ENCODE results near the gene BCL2L1.
"Not testable (repeated sequence)": the region's sequence is repeated elsewhere in the genome, so short reads cannot be mapped to it uniquely, and the experiment has no call there.

Gene BCL2L1

DNA sequence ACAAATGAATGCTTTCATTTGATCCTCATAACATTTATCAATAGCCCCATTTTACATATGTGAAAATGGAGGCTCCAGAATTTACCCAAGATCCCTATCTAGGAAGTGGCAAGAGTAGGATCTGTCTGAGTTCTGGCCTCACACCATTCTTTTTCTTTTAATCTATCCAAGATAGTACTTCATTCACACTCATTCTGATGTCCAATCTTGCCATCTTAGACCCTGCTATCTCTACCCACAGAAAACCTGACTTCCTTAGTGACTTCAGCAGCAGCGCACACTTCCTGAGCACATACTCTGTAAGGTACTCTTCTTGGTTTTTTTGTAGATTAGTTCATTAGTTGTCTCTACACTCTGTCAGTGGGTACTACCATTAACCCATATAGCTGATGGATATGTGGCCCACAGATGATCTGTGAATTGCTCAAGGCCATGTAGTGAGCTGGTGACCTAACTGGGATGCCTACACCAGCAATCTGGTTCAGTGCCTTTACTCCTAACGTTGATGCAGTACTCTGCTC lies 48.7 kb downstream of the BCL2L1 start:
- peak in 1 of 2 donors; percentile 51 for DNase-seq

DNA sequence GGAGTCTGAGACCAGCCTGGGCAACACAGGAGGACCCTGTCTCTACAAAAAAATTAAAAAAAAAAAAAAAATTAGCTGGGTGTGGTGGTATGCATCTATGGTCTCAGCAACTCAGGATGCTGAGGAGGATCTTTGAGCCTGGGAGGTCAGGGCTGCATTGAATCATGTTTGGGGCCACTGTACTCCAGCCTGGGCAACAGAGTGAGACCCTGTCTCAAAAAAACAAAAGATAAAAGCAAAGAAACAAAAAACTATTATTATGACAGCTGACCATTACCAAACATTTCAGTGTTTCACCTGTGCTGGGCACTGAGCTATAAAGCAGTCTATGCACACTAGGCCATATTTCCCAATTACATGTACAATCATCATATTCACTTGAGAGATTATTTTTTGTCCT lies 49.2 kb downstream of the BCL2L1 start:
- no peak for DNase-seq

DNA sequence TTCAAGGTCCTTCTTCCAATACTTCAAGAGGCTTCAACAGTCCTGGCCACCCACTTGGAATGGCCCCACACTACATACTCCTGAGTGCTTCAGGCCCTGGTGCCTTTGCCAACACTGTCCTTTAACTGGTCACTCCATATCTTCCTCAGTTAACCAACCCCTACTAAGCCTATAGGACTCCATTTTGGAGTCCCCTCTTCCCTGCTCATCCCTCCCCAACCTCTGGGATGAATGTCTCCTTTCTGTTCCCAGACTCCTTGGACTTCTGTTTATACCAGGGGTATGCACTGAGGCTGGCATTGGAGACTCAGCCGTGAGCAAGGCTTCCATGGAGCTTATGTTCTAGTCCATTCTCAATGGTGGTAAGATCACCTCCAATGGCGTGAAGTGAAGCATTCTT lies 51.3 kb downstream of the BCL2L1 start:
- no peak for DNase-seq

DNA sequence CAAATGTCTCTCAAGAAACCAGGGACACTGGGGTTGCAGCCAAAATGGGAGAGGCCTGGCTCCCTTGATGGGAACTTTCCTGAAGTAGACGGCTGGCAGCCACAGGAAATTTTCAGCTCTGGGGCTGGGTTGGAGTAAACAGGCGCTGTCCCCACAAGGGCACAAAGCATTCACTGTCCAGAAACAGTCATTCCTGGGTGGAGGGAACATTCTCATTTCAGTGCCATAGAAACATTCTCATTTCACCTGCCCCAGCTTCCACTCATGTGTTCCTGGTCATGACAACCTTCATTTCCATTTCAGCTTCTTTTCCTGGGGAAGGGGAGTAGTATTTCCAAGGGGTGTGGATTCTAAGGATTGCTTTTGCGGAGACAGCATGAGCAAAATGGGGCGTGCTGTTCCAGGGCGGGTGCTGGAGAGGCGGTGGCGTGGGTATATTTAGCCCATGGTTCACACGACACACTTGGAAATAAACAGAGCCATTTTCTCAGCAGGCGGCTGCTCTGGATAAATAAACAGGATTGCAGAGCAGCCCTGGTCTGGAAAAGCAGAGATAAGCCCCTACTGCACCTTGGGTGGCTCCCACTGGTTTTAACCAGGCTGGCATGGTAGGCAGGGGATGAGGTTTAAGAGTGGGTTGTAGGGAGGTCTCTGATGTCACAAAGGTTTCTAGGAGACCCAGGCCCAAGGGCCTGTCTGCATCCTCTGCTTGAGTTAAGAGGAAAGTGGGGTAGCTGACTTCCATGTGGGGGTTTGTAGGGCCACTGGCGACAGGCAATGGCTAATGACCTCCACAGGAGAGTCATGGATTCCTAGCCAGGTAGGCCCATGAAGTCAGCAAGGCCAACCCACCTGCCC lies 52.1 kb downstream of the BCL2L1 start:
- no peak for DNase-seq

DNA sequence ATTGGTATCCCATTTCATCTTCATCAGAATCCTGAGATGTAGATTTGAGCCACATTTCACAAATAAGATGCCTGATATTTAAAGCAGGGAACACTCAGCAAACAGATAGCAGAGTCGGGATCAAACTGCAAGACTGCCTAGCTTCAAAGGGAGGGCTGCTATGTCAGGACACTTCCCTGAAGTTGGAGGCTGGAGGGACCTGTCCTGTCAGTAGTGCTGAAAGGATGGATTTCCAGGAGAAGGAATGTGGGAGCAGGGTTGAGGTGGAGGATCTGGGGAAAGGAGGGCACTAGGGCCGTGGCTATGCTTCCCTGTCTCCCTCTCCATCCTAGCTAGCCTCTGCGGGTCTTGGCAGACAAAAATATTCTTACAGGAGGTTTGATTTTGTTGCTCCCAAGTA lies 52.8 kb downstream of the BCL2L1 start:
- no peak for DNase-seq

DNA sequence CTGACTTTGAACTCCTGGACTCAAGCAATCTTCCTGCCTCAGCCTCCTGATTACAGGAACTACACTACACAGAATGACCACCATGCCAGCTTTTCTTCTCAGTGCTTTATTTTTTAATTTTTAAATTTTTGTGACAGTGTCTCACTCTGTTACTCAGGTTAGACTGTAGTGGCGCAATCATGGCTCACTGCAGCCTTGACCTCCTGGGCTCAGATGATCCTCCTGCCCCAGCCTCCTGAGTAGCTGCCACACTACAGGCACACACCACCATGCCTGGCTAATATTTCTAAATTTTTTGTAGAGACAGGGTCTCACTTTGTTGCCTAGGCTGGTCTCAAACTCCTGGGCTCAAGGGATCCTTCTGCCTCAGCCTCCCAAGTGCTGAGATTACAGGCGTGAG lies 53.7 kb downstream of the BCL2L1 start:
- DNase-seq: not testable (repeated sequence)

DNA sequence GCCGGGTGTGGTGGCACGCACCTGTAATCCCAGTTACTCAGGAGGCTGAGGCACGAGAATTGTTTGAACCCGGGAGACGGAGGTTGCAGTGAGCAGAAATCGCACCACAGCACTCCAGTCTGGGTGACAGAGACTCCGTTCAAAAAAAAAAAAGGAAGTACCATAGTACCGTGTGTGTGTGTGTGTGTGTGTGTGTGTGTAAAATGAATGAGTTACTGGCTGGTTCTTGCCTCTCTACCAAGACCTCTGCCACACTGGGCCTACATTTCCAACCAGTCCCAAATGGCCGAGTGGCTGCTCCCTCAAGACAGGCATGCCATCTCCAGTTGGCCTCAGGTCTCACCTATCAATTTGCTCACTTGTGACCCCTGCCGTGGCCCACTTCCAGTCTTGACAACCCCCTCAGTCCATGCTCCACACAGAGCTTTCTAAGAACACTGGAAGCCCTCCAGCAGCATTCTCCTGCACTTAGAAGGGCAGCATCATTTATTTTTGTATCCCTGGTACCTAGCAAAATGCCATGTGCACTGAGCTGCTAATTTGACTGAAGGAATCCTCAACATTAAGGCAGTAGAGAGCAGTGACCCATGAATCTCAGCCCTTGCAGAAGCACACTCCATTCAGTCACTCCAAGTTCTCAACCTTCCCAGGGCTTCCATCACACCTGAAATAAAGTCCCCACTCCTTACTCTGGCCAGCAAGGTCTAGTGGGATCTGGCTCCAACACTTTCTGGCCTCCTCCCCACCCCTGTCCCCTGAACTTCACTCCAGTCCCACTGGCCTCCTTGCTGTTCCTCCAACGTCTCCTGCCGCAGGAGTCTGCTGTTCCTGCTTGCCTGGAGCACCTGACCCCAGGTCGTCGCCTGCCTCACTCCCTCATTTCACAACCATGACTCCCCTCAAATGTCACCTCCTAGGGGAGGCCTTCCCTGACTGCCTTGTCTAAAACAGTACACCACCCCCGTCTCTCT lies 55.1 kb downstream of the BCL2L1 start:
- DNase-seq: peak; percentile 20 to 37

DNA sequence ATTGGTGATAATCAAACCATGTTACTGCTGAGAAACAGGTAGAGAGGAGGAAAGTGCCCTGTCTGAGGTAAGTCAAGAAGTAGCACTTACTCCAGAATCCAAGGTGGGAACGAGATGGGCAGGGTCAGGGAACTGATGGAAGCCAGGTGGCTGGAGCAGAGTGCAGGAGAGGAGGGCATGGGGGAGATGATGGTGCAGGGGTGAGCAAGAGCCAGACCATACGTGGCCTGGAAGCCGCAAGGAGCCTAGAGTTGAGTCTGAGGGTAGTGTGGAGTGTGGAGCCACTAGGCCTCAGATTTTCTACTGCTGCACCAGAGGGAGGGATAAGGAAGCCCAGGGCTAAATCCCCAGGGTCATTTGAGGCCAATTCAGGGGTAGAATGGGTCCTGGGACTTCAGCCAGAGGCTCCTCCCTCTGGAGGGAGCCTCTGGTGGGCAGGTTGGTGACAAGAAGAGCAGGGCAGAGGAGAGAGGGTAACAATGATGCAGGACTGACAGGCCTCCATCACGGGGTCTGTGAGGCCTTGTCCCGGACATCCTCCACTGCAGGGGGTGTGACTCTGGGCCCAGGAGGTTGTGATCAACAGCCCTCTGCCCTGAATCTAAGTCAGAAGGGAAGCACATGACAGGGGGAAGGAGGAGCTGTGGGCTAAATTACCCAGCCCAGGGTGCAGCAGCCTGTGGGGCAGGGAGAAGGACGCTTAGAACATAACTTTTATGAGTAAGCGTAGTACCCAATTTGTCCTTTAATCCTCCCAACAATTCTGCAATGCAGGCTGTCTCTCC lies 56.2 kb downstream of the BCL2L1 start:
- DNase-seq: peak; percentile 50 to 59

DNA sequence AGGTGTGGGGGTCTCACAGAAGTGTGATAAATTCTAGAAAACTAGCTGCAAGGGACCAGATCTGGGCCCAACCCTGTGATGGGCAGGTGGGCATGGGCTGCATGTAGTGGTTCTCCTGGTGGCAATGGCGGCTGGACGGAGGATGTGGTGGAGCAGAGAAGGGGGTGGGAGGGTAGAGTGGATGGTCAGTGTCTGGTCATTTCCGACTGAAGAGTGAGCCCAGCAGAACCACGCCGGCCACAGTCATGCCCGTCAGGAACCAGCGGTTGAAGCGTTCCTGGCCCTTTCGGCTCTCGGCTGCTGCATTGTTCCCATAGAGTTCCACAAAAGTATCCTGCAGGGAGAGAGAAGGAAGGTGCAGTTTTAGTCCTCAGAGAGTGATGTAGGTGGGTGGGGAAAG lies 56.9 kb downstream of the BCL2L1 start:
- DNase-seq: no peak

DNA sequence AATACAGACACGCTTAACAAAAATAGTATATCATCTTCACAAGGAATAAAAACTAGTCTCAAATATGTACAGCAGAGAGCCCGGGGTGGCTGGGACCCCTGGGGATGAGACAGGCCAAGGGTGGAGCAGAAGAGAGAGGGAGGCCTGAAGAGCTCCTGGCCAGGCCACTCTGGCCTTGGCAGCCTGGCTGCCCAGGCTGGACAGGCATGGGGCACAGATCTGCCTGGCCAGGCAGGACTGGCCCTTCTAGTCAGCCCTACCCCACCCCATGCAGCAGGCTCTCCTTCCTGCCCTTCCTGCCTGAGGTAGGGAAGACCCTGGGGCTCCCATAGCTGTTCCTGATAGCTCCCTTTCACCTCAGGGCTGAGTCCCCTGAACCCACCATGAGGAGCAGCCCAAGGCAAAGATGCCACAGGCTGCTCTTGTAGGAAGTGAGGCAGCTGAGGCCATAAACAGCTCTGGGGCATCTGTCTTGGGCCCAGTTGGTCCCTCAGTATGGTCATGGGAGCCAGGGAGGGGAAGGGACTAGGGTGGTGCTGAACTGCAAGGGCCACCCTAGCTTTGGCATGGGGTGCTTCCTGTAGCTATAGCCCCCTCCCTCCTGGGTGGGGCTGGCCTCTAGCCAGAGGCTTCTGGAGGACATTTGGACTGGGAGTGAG lies 57.8 kb downstream of the BCL2L1 start:
- DNase-seq: no peak

DNA sequence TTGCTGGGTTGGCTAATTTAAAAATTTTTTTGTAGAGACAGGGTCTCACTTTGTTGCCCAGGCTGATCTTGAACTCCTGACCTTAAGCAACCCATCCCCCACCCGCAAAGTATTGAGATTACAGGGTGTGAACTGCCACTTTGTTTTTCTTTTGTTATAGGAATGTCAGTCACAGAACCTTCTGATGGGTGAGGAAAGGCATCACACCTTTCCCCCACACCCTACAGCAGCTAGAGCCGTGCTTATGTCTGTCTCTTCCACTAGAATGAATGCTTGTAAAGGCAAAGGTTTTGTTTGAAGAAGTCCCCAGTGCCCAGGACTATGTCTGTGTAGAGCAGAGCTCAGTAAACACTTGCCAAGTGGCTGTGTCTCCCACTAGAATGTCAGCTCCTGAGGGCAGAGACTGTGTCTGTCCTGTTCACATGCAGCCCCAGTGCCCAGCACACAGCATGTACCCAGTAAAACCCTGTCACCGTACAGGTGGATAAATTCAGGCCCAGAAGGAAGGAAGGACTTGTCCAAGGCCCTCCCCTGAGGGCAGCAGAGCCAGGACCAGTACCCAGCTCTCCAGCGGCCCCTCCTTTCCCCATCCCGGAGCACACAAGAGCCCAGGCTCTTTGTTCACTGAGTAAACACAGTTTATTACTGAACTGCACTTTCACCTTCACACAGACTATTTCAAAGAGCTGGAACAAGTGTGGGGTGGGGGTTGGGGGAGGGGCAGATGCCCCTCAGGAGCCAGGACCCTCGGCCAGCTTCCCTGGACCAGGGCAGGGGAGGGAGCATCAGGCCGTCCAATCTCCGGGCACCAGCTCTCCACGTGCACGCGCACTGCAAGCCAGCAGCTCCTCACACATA lies 58.6 kb downstream of the BCL2L1 start:
- DNase-seq: no peak

DNA sequence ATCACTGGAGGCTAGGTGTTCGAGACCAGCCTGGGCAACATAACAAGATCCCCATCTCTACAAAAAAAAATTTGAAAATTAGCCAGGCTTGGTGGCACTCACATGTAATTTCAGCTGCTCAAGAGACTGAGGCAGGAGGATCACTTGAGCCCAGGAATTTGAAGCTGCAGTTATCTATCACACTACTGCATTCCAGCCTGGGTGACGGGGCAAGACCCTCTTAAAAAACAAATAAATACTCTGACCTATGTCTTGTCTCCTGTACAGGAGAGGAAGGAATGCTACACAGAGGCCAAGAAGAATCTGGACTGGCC lies 59.2 kb downstream of the BCL2L1 start:
- no peak for DNase-seq

DNA sequence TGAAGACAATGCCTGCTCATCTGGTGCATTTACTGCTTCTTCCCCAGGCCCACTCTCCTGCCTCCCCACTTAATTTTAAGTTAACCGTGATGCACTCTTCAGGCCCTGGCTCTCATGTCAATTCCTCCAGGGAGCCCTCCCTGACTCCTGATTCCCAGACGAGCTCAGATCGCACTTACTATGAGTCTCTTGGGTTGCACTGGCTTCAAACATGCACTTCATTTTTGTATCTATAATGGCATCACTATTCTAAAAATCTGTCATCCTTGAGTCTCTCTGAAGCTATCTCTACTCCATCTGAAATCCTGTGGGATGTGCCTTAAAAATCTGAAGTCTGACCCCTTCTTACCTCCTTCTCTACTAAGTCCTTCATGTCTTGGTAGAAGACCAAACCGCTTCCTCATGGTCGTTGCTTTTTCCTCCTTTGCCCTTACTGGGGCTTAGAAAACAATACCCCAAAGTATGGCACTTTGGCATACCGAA lies 60.3 kb downstream of the BCL2L1 start:
- no peak for DNase-seq

DNA sequence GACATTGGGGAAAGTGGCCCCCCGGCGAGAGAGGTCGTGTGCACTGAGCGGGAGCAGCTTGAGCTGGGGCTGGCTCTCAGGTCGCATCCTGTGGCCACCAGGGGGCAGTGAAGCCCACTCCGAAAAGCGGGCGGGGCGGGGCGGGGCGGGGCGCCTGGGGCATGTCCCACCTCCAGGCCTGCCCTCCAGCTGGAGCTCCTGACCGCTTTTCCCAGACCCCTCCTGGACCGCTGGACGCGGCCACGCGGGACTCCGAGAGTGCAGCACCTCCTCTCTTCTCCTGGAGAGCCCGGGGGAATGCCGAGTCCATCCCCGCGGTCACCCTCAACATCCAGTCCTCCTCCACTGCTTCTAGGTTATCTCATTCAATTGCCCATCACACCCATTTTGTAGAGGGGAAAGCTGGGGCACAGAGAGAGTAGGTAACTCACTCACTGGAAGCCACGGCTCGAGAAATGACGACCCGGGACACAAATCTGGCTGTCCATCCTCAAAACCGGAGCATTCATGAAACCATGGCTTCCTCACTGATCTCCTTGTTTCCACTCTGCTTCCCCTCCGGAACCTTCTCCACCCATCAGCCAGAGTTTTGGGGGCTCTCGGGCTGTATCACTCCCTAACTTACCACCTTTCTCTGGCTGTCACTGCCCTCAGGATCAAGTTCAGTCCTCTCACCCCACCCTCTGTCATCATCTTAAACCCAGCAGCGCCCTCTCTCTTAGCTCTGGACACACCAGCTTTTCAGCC lies 60.9 kb downstream of the BCL2L1 start:
- DNase-seq: peak; percentile 72 to 83

DNA sequence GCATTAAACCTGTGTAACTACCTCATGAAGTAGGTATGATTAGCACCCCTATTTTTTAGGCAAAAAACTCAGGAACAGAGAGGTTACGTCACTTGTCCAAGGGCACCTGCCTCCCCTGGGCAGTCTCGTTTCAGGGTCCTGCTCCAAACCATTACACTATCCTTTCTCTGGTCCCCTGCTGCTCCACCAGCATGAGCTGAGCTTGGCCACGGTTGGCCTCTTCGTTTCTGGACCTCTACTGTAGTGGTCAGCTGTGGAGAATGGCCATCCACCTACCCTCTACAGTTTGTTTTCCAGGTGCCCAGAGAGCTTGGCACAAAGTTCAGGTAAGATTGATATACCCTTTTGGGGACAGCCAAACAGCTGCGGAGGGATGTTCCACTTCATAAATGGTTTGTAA lies 68.1 kb downstream of the BCL2L1 start:
- no peak for DNase-seq

DNA sequence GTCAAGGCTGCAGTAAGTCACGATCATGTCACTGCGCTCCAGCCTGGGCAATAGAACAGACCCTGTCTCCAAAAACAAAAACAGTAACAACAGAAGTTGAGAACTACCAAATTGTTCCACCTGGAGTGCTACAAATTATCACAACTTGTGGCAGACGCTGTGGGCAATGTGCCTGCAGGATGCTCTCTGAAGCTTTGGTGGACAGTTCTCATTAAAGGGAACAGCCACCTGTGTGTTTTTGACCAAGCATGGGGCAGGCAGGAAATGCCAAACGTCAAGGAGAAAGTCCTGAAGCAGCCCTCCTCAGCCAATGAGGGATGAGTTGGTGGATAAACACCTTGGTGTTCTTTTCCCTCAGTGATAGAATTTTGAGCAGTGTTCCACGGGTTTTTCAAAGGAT lies 69.1 kb downstream of the BCL2L1 start:
- no peak for DNase-seq

DNA sequence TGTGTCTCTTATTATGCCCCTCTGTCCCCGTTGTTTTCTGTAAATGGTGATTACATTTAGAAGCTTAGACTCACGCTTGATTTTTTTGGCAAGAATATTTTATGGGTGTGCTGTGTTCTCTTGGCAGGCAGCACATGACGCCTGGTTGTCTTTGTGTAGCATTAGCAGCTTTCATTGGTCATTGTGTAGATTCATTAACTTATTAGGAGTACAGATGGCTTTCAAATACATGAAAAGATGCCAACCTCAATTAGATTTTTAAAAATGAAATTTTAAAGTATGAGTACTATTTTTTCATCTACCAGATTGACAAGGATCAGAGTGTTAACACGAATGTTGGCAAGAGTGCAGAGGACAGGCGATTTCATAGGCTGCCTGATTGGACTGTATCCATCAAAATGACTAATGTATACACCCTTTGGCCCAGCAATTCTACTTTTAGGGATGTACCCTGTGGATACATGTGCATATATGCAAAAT lies 69.7 kb downstream of the BCL2L1 start:
- DNase-seq: no peak

DNA sequence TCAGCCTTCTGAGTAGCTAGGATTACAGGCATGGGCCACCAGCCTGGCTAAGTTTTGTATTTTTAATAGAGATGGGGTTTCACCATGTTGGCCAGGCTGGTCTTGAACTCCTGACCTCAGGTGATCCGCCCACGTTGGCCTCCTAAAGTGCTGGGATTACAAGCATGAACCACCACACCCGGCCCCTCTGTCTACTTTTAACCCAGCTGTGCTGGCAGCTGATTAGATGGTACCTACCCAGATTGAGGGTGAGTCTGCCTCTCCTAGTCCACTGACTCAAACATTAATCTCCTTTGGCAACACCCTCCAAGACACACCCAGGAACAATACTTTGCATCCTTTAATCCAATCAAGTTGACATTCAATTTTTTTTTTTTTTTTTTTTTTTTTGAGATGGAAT lies 74.6 kb downstream of the BCL2L1 start:
- not testable (repeated sequence) for DNase-seq

DNA sequence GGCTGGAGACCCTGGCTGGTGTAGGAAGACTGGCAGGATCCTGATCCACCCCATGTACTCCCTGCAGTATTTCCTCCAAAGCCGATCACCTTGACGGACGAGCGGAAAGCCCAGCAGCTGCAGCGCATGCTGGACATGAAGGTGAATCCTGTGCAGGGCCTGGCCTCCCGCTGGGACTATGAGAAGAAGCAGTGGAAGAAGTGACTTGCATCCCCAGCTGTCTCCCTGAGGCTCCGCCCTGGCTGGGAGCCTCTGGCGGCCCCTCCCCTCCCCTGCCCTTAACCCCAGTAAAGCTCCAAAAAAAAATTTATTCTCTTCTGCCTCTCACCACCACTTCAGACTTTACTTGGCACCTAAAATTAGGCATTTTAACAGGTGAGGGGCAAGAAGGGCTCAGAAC lies 78.0 kb downstream of the BCL2L1 start:
- DNase-seq: no peak

DNA sequence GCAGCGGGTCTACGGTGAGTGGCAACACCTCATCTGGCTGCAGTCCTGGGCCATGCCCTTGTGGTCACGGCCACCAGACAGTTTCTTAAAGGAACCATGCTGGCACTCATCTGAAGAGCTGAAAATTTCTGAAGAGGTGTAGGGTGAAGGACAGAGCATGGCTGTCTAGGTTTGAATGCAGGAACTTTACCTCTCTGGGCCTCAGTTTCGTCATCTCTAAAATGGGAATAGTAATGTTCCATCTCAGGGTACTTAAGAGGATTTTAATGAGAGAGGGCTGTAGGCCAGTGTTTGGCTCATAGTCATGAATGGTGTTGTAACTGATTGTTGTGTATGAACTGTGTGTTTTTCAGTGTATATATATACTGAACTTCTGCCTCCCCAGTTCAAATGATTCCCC lies 79.1 kb downstream of the BCL2L1 start:
- no peak for DNase-seq

Measured in CD4-positive, alpha-beta T cell treated with Interferon alpha-2 for 1 hour (primary cell).